Body of pancreas (tissue), 4 donors: ENCODE data around the gene ZNF516.

ENCODE experiments used
- CTCF ChIP-seq, 7 experiments: fragments of 450-650 bp in 4 of 7; fragments of 200-600 bp in 3 of 7; sonication (generic) in 3 of 7; IDR thresholded peaks; one replicate each; pipeline ENCODE4 v1.5.1; 2016 to 2019; ENCODE audit warnings: antibody characterized with exemption in 7 of 7
- POLR2A ChIP-seq, 3 donors: fragments of 450-650 bp; IDR thresholded peaks; one replicate each; pipeline ENCODE4 v1.6.1; 2016; ENCODE audit warnings: antibody characterized with exemption in 3 of 3, mild to moderate bottlenecking in 2 of 3

GRCh38 chr18:76538846-76539245 lies 43.8 kb upstream of the ZNF516 start:
- TF ChIP-seq CTCF (IDR thresholded peaks at IDR 0.05) (no peak), POLR2A (IDR thresholded peaks at IDR 0.05) (no peak)
